SK-N-MC (cell line): ENCODE data around the gene MAGEA10.

ENCODE experiments used
- EZH2 ChIP-seq: fragments of 200-600 bp; sonication (generic); IDR thresholded peaks from one replicate; pipeline ENCODE4 v1.6.1; 2017; ENCODE audit warnings: antibody characterized with exemption
- FOXP2 ChIP-seq: optimal IDR thresholded peaks from 2 replicates; pipeline ENCODE3; 2011; ENCODE audit warnings: mild to moderate bottlenecking, moderate library complexity; ENCODE audit not compliant: insufficient read depth; ENCODE audit errors: extremely low read length, control extremely low read depth
- POLR2AphosphoS5 ChIP-seq: IDR thresholded peaks from 2 replicates; pipeline ENCODE4 v1.6.1; 2012; ENCODE audit warnings: mild to moderate bottlenecking, low read depth, low read length, borderline replicate concordance

DNA sequence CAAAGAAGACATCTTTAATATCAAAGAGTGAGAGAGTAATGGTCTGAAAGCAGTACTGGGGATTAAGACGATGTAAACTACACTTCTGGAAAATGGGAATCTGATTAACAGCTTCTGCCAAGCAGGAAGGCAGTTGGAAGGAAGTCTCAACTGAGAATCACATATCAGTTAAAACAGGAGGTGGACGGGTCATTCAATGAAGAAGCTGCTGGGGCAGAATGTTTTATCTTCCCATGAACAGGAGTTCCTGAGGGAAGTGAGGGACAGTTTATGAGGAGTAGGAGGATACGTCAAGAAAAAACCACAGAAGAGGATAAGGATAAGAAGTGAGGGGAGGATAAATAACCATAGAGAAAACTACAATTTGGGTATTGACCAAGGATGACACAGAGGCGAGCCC is 38.7 kb upstream of the MAGEA10 start:
- TF ChIP-seq FOXP2 (no peak), EZH2 (no peak), POLR2AphosphoS5 (no peak)
